ENCODE data around the gene GABRG3. TPM values are rescaled to one million over a fixed set of nuclear protein-coding genes. Genes with fewer than 3 reads are reported as not detected.

Gene GABRG3
- total and polyA plus RNA-seq, 2 of the 4 experiments (the other 2 are of a cell fraction), result not detected

GRCh38 chr15:27506752-27507151 lies 535.8 kb downstream of the GABRG3 start:
- ATAC-seq (ENCODE audit: low read depth), result no peak
- no peak overlapping the region for H3K9ac ChIP-seq (ENCODE audit: low read depth, low read length)
- intact Hi-C loops (cut with micrococcal nuclease), result no loop called here
- H3K36me3 ChIP-seq (ENCODE audit: control insufficient read depth, insufficient read depth, low read length), result no peaks in the 10 kb centered on the region
- in situ Hi-C loops (cut with MboI; ENCODE audit: low sequenced_read_pairs), result no loop called here
- H2AK5ac ChIP-seq (ENCODE audit: low read depth, low read length), result no peak overlapping the region
- H2AK9ac ChIP-seq (replicated peaks; ENCODE audit: low read depth, low read length, poor library complexity), result no peak overlapping the region
- no peak overlapping the region for H2BK20ac ChIP-seq (ENCODE audit: low read depth, low read length)
- no peak overlapping the region for H4K91ac ChIP-seq (ENCODE audit: insufficient read depth, low read depth, low read length)
- H3K4me1 ChIP-seq (ENCODE audit: control insufficient read depth, insufficient read depth, low read length), result no peaks in the 10 kb centered on the region
- no peaks in the 10 kb centered on the region for H3K9me1 ChIP-seq (ENCODE audit: insufficient read depth, low read length)
- H3K4me3 ChIP-seq (ENCODE audit: insufficient read depth, low read depth, low read length), result no peak overlapping the region
- no peak overlapping the region for H2BK15ac ChIP-seq (ENCODE audit: low read depth, low read length)
- no TSS peak for BruUV-seq (replicated peaks)
- dilution Hi-C loops (cut with HindIII; ENCODE audit: low sequenced_read_pairs, unreplicated experiment), result no loop called here
- ChIA-PET POLR2A (ENCODE audit: unreplicated experiment) (no interaction called here), CTCF (no interaction called here)
- no peak overlapping the region for H3K27ac ChIP-seq (ENCODE audit: insufficient read depth, low read length)
- no peak overlapping the region for H3K4ac ChIP-seq (ENCODE audit: low read depth, low read length)
- H3K18ac ChIP-seq (ENCODE audit: low read depth, low read length), result no peak overlapping the region
- H3K9me3 ChIP-seq (ENCODE audit: control insufficient read depth, insufficient read depth, low read length), result peaks cover 10% of the 10 kb centered on the region
- H3K4me2 ChIP-seq (ENCODE audit: low read depth, low read length), result no peak overlapping the region
- H3K56ac ChIP-seq (ENCODE audit: extremely low read depth, insufficient read depth, low read length), result no peak overlapping the region
- no peak overlapping the region for H3K14ac ChIP-seq (replicated peaks; ENCODE audit: low read depth, low read length)
- no peak for DNase-seq
- H3K79me1 ChIP-seq (ENCODE audit: low read depth in 1 of 2, low read length in 2 of 2), result no peaks in the 10 kb centered on the region
- H2AFZ ChIP-seq (replicated peaks; ENCODE audit: low read length, poor library complexity), result no peak overlapping the region
- no peaks in the 10 kb centered on the region for H4K20me1 ChIP-seq (ENCODE audit: insufficient read depth, low read length)
- H3K23ac ChIP-seq (ENCODE audit: low read depth, low read length), result no peak overlapping the region
- H2BK5ac ChIP-seq (ENCODE audit: low read depth, low read length, poor library complexity, severe bottlenecking), result no peak overlapping the region
- H4K8ac ChIP-seq (ENCODE audit: low read depth in 2 of 2, low read length in 2 of 2), result no peak overlapping the region
- no peak overlapping the region for H4K5ac ChIP-seq (ENCODE audit: low read depth, low read length)
- H3K27me3 ChIP-seq (ENCODE audit: control insufficient read depth, insufficient read depth, low read length), result no peaks in the 10 kb centered on the region
- no peak overlapping the region for H2BK120ac ChIP-seq (ENCODE audit: low read depth, low read length)
- TF ChIP-seq POLR2A (IDR thresholded peaks at IDR 0.05; ENCODE audit: low read depth, low read length), result no peak
- no peak for TF ChIP-seq SMC3 (IDR thresholded peaks at IDR 0.05; ENCODE audit: low read depth, low read length)
- 0 out of 2 replicates have a peak, but pooled peaks have one; percentile 41 for TF ChIP-seq MAFK (IDR thresholded peaks at IDR 0.05; ENCODE audit: low read depth, low read length)

All from IMR-90 (cell line).